ENCODE measurements around the gene NLRC4.
"Not testable (repeated sequence)": the region's sequence is repeated elsewhere in the genome, so short reads cannot be mapped to it uniquely, and the experiment has no call there.

Gene NLRC4

GRCh38 chr2:32210767-32211408, 53.8 kb downstream of the NLRC4 start:
- in situ Hi-C loops (cut with MboI; ENCODE audit: low pct_unique_long_range_greater_than_20kb, low sequenced_read_pairs, unreplicated experiment), result no loop called here
- no peak for DNase-seq (ENCODE audit: low spot score)
- TF ChIP-seq CTCF (IDR thresholded peaks at IDR 0.05; ENCODE audit: extremely low read depth, insufficient read depth, missing control alignments), result no peak

- in situ Hi-C loops (cut with MboI; ENCODE audit: low pct_unique_long_range_greater_than_20kb, low sequenced_read_pairs, unreplicated experiment); DNase-seq (ENCODE audit: low spot score): not testable (repeated sequence)
Observed at GRCh38 chr2:32203428-32203827, 61.3 kb downstream of the NLRC4 start.

GRCh38 chr2:32200814-32201213, 63.9 kb downstream of the NLRC4 start:
- no peak for DNase-seq (ENCODE audit: low spot score)
- in situ Hi-C loops (cut with MboI; ENCODE audit: low pct_unique_long_range_greater_than_20kb, low sequenced_read_pairs, unreplicated experiment), result no loop called here
- no peak for TF ChIP-seq CTCF (IDR thresholded peaks at IDR 0.05; ENCODE audit: extremely low read depth, insufficient read depth, missing control alignments)

GRCh38 chr2:32192418-32192817, 72.3 kb downstream of the NLRC4 start:
- in situ Hi-C loops (cut with MboI; ENCODE audit: low pct_unique_long_range_greater_than_20kb, low sequenced_read_pairs, unreplicated experiment), result no loop called here
- DNase-seq (ENCODE audit: low spot score), result peak; percentile 16
- no peak for TF ChIP-seq CTCF (IDR thresholded peaks at IDR 0.05; ENCODE audit: extremely low read depth, insufficient read depth, missing control alignments)

- TF ChIP-seq CTCF (IDR thresholded peaks at IDR 0.05; ENCODE audit: extremely low read depth, insufficient read depth, missing control alignments), result no peak
- in situ Hi-C loops (cut with MboI; ENCODE audit: low pct_unique_long_range_greater_than_20kb, low sequenced_read_pairs, unreplicated experiment), result no loop called here
- no peak for DNase-seq (ENCODE audit: low spot score)
Observed at GRCh38 chr2:32189011-32189410, 75.7 kb downstream of the NLRC4 start.

- TF ChIP-seq CTCF (IDR thresholded peaks at IDR 0.05; ENCODE audit: extremely low read depth, insufficient read depth, missing control alignments), result no peak
- DNase-seq (ENCODE audit: low spot score), result no peak
- in situ Hi-C loops (cut with MboI; ENCODE audit: low pct_unique_long_range_greater_than_20kb, low sequenced_read_pairs, unreplicated experiment), result no loop called here
Observed at GRCh38 chr2:32182667-32183066, 82.0 kb downstream of the NLRC4 start.

Measured in GM13977 (cell line).